Lung (tissue), 12 donors: Measurements from ENCODE around the gene COMMD3. TPM values are rescaled to one million over a fixed set of nuclear protein-coding genes. Genes with fewer than 3 reads are reported as not detected.
"Not testable (repeated sequence)": the region's sequence is repeated elsewhere in the genome, so short reads cannot be mapped to it uniquely, and the experiment has no call there.

Experiments
- ATAC-seq: fragments of 200-7000 bp; cut with Tn5 transposase; one replicate; pipeline ENCODE4 v1.9.1; 2020; ENCODE audit warnings: moderate number of reproducible peaks; ENCODE audit not compliant: insufficient read depth, low FRiP score
- DNase-seq, 3 donors: peaks; one replicate each; pipeline ENCODE4 v3.0.0-alpha.2; 2013 to 2017
- H3K27ac ChIP-seq, 2 donors: one replicate each; pipeline ENCODE4 v1.5.1; 2013; ENCODE audit warnings: mild to moderate bottlenecking in 2 of 2, moderate library complexity in 2 of 2, control low read depth in 1 of 2, inconsistent platforms in 1 of 2, low read depth in 1 of 2, low read length in 1 of 2
- H3K27me3 ChIP-seq, 3 donors: one replicate each; pipeline ENCODE4 v1.5.1; 2013; ENCODE audit warnings: low read length in 2 of 3; ENCODE audit not compliant: control insufficient read depth in 3 of 3, insufficient read depth in 3 of 3
- H3K36me3 ChIP-seq, 4 donors: one replicate each; pipeline ENCODE4 v1.5.1; 2013; ENCODE audit warnings: low read length in 4 of 4, mild to moderate bottlenecking in 1 of 4, moderate library complexity in 1 of 4; ENCODE audit not compliant: control insufficient read depth in 4 of 4, insufficient read depth in 4 of 4
- H3K4me1 ChIP-seq, 5 donors: one replicate each; pipeline ENCODE4 v1.5.1; 2013; ENCODE audit warnings: low read length in 5 of 5, mild to moderate bottlenecking in 2 of 5, moderate library complexity in 1 of 5; ENCODE audit not compliant: control insufficient read depth in 5 of 5, insufficient read depth in 5 of 5
- H3K4me3 ChIP-seq: one replicate; pipeline ENCODE4 v1.5.1; 2013; ENCODE audit warnings: mild to moderate bottlenecking, control low read depth, moderate library complexity
- H3K9ac ChIP-seq, 2 donors: one replicate each; pipeline ENCODE4 v1.5.1; 2013; ENCODE audit warnings: low read length in 2 of 2, control low read depth in 1 of 2; ENCODE audit not compliant: insufficient read depth in 1 of 2
- H3K9me3 ChIP-seq, 4 donors: one replicate each; pipeline ENCODE4 v1.5.1; 2013; ENCODE audit warnings: low read length in 3 of 4, mild to moderate bottlenecking in 1 of 4, moderate library complexity in 1 of 4; ENCODE audit not compliant: control insufficient read depth in 4 of 4, insufficient read depth in 3 of 4
- WGBS, 2 donors: extraction: QIAGEN DNeasy Blood & Tissue Kit; methylation state at CpG; one replicate each; pipeline ENCODE4 v1.1.7; 2013; 5-methylcytosine and 5-hydroxymethylcytosine counted together
- polyA plus RNA-seq, 2 donors: library from polyadenylated mRNA; stranded (reverse); fragments of 200-250 nt; gene quantifications; one replicate each; pipeline ENCODE4 v1.2.1, GENCODE V29; 2013
- total RNA-seq, 2 donors: library from RNA; depleted of rRNA in 1 of 2; stranded (reverse); fragments of >200 nt in 1 of 2; gene quantifications; one replicate each; pipeline ENCODE4 v1.2.1, GENCODE V29; 2014 to 2021
- TF ChIP-seq, protein P1 (sequence below): IDR thresholded peaks from 2 replicates; pipeline ENCODE4 v1.5.1; 2012; ENCODE audit warnings: mild to moderate bottlenecking; ENCODE audit errors: control extremely low read depth, extremely low read depth
- donor health status: control.
- donor health status: control.
- donor health status: Bipolar disorder and iron deficiency.
- donor health status: healthy.
- donor health status: DM: yes; HTN: yes; CAD: no.

Gene COMMD3
- total and polyA plus RNA-seq, 4 donors: 40.6 to 70.3 (median 56.2) TPM

DNA sequence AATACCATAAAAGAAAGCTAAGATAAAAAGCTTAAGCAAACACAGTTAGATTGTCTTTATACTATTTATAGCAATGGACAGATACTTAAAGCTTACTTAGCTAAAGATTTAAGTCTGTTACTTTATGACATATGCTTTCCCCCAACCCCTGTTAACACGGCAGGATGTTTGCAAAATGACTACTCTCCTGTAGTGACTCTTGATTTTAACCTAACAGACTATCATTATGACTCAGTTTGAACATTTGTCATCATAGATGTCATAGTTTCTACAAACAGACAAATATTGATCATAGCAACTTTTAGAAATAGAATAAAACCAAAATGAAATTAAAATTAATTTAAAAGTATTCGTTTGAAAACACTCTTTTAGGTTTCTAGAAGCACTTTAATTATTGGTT, 7.8 kb upstream of the COMMD3 start:
- no peak overlapping the region for H3K4me3 ChIP-seq
- no peak for ATAC-seq
- TF ChIP-seq, protein P1, sequence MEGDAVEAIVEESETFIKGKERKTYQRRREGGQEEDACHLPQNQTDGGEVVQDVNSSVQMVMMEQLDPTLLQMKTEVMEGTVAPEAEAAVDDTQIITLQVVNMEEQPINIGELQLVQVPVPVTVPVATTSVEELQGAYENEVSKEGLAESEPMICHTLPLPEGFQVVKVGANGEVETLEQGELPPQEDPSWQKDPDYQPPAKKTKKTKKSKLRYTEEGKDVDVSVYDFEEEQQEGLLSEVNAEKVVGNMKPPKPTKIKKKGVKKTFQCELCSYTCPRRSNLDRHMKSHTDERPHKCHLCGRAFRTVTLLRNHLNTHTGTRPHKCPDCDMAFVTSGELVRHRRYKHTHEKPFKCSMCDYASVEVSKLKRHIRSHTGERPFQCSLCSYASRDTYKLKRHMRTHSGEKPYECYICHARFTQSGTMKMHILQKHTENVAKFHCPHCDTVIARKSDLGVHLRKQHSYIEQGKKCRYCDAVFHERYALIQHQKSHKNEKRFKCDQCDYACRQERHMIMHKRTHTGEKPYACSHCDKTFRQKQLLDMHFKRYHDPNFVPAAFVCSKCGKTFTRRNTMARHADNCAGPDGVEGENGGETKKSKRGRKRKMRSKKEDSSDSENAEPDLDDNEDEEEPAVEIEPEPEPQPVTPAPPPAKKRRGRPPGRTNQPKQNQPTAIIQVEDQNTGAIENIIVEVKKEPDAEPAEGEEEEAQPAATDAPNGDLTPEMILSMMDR: no peak
- H3K9me3 ChIP-seq: no peaks in the 10 kb centered on the region
- H3K9ac ChIP-seq: no peak overlapping the region
- no peak for DNase-seq
- no peaks in the 10 kb centered on the region for H3K27me3 ChIP-seq
- 76 to 87% methylated on average over 2 of the region's 2 CpGs for WGBS, 2 donors
- no peaks in the 10 kb centered on the region for H3K4me1 ChIP-seq
- H3K27ac ChIP-seq: no peak overlapping the region
- H3K36me3 ChIP-seq: no peaks in the 10 kb centered on the region

DNA sequence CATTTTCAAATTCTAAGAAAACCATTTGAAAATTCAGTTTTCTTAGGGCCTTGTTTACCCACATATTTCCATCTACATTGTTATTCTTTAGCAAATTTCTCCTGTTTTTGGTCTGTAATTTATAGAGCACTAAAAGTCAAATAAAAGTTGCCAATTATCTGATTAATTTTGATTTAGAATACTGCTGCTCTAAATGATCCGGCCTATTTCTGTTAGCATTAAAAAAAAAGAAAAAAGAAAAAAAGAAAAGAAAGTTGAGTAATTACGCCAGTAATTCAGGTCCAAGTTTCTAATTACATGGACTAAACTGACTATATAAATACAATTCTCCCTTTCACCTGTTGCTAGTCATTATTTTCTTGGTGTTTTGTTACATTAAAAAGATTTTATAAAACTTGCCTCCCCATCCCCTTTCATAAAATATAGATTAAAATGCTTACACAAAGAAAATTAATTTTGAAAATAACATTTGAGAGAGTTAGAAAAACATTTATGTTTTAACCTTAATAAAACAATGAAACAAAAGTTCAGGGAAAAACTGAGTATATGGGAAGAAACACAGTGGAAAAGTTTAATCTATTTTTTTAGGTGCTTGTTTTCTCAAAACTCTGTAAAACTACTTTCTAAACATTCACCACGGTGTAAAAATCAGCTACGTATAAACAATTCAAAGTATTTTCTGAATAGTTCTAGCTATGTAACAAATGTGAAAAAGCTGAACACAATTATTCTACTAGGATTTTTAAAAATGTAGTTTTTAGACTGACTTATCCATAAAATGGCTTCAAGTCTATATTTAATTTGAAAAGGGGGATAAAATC, 6.8 kb upstream of the COMMD3 start:
- Histone ChIP-seq H3K27me3 (no peaks in the 10 kb centered on the region), H3K27ac (no peak overlapping the region), H3K9me3 (no peaks in the 10 kb centered on the region), H3K9ac (no peak overlapping the region), H3K4me1 (no peaks in the 10 kb centered on the region), H3K36me3 (no peaks in the 10 kb centered on the region), H3K4me3 (no peak overlapping the region)
- no peak for ATAC-seq
- TF ChIP-seq, protein P1: no peak
- 95 to 97% methylated on average over 4 of the region's 4 CpGs for WGBS, 2 donors
- DNase-seq: no peak

DNA sequence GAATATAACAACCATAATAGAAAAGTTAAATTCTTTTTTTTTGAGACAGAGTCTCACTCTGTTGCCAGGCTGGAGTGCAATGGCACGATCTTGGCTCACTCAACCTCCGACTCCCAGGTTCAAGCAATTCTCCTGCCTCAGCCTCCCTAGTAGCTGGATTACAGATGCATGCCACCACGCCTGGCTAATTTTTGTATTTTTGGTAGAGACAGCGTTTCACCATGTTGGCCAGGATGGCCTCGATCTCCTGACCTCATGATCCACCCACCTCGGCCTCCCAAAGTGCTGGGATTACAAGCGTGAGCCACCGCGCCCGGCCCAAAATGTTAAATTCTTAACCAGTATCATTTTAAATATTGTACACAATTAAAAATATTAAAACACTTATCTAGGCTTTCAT, 6.2 kb upstream of the COMMD3 start:
- ATAC-seq, H3K4me1 ChIP-seq, DNase-seq, H3K36me3 ChIP-seq, H3K4me3 ChIP-seq, H3K27me3 ChIP-seq, H3K9ac ChIP-seq, H3K9me3 ChIP-seq, H3K27ac ChIP-seq: not testable (repeated sequence)
- 97% methylated on average over 10 of the region's 10 CpGs for WGBS, 2 donors

DNA sequence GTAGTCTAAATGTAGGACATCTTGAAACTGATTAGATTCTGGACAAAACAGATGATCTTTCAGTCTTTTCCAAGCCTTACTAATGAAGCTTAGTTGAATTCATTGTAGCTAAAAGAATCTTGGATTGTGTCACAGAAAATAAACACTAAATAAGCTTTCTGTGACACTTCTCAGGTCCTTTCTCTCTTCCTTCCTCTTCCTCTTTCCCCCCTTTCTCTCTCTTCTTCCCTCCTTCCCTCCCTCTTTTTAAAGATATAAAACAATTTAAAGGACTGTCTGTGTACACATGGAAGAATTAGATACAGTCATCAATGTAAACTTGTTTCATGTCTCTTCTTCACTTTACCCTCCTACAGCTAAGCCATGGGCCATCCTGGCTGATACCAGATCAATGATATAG, 5.3 kb upstream of the COMMD3 start:
- no peak for DNase-seq
- Histone ChIP-seq H3K4me3 (no peak overlapping the region), H3K4me1 (no peaks in the 10 kb centered on the region), H3K27me3 (no peaks in the 10 kb centered on the region), H3K9ac (no peak overlapping the region), H3K36me3 (no peaks in the 10 kb centered on the region), H3K9me3 (no peaks in the 10 kb centered on the region), H3K27ac (no peak overlapping the region)
- no peak for ATAC-seq
- TF ChIP-seq, protein P1: no peak
